Heart left ventricle (tissue), 16 donors: ENCODE results near the gene IL26. TPM values are rescaled to one million over a fixed set of nuclear protein-coding genes. Genes with fewer than 3 reads are reported as not detected.
A peak's percentile ranks its signal among the peaks of the same experiment; 100 is the strongest.

Experiments used
- ATAC-seq, 4 donors: fragments of 200-7000 bp; cut with Tn5 transposase; one replicate each; pipeline ENCODE4 v1.9.1; 2020 to 2022; ENCODE audit warnings: moderate library complexity in 4 of 4, mild to moderate bottlenecking in 3 of 4, moderate number of reproducible peaks in 1 of 4
- DNase-seq, 5 donors: peaks; one replicate each; pipeline ENCODE4 v3.0.0-alpha.2; 2020
- H3K27ac ChIP-seq, 12 donors: fragments of 200-600 bp; sonication (generic) in 4 of 12; one replicate each; pipeline versions ENCODE4 v1.5.0 to v1.8.0; 2016 to 2022; ENCODE audit warnings: mild to moderate bottlenecking in 2 of 12
- H3K27me3 ChIP-seq, 9 donors: fragments of 200-600 bp; sonication (generic) in 2 of 9; one replicate each; pipeline versions ENCODE4 v1.5.1 to v1.8.0; 2016 to 2022; ENCODE audit warnings: mild to moderate bottlenecking in 3 of 9
- H3K36me3 ChIP-seq, 9 donors: fragments of 200-600 bp; sonication (generic) in 2 of 9; one replicate each; pipeline versions ENCODE4 v1.5.0 to v1.8.0; 2018 to 2022; ENCODE audit warnings: mild to moderate bottlenecking in 2 of 9
- H3K4me1 ChIP-seq, 12 donors: fragments of 200-600 bp; sonication (generic) in 4 of 12; one replicate each; pipeline versions ENCODE4 v1.5.0 to v1.8.0; 2016 to 2022; ENCODE audit warnings: mild to moderate bottlenecking in 3 of 12
- H3K4me3 ChIP-seq, 12 donors: fragments of 200-600 bp; sonication (generic) in 4 of 12; one replicate each; pipeline versions ENCODE4 v1.5.0 to v1.8.0; 2017 to 2022; ENCODE audit warnings: mild to moderate bottlenecking in 9 of 12, moderate library complexity in 4 of 12
- H3K9me3 ChIP-seq, 12 donors: fragments of 200-600 bp; sonication (generic) in 4 of 12; one replicate each; pipeline versions ENCODE4 v1.5.0 to v1.8.0; 2016 to 2022; ENCODE audit warnings: mild to moderate bottlenecking in 1 of 12
- POLR2A ChIP-seq, 2 donors: fragments of 450-650 bp; IDR thresholded peaks; one replicate each; pipeline ENCODE4 v1.6.1; 2017; ENCODE audit warnings: antibody characterized with exemption in 2 of 2, mild to moderate bottlenecking in 2 of 2, moderate library complexity in 2 of 2
- WGBS, 4 donors: extraction: QIAGEN DNeasy Blood & Tissue Kit in 2 of 4; methylation state at CpG; one replicate each; pipeline versions ENCODE4 v1.1.5 to v1.1.7; 2013 to 2018; 5-methylcytosine and 5-hydroxymethylcytosine counted together
- intact Hi-C, 10 donors: fragments of 100-400 bp; cut with DNase I; formaldehyde crosslinking; loops; one replicate each; pipeline versions ENCODE4 v1.11.1 to v1.14.2; 2022
- long read RNA-seq, 3 donors: library from polyadenylated mRNA; unstranded; transcript quantifications; one replicate each; pipeline ENCODE4 v2.0.0, GENCODE V29; 2020 to 2021
- polyA plus RNA-seq, 2 donors: library from polyadenylated mRNA; stranded (reverse); fragments of 200-250 nt; gene quantifications; one replicate each; pipeline ENCODE4 v1.2.3, GENCODE V29; 2013
- total RNA-seq, 9 donors: library from RNA; depleted of rRNA in 2 of 9; stranded (reverse); fragments of >200 nt in 2 of 9; fragmentation: NEBNext Ultra II Directional in 3 of 9; extraction: Animal tissue kit (Norgen Biotek cat#: 25700) in 3 of 9; gene quantifications; one replicate each; pipeline versions ENCODE4 v1.1.0 to v1.2.4, GENCODE V29; 2016 to 2023
- TF ChIP-seq, protein P1 (sequence below), 12 donors: fragments of 200-600 bp; sonication (generic) in 4 of 12; IDR thresholded peaks; one replicate each; pipeline versions ENCODE4 v1.5.0 to v1.8.0; 2018 to 2022; ENCODE audit warnings: antibody characterized with exemption in 12 of 12, mild to moderate bottlenecking in 5 of 12
- donor health status: ischemic (EF 13 %, LVEDD 7.1; RV severe dilation, severe dysfunction).
- donor health status: healthy with polysubstance abuse.
- donor health status: DM: no; HTN: yes; CAD: no.
- donor health status: DM: no; HTN: no; CAD: no.
- donor health status: ischemic (EF 25% LVEDD 6.9; RV normal size, moderate dysfunction).
- donor health status: ischemic (EF 25% LVEDD 5.7; RV mildly dilated, moderate dysfunction).
- donor health status: healthy.
- donor health status: DM: yes; HTN: yes; CAD: no.
- donor health status: ischemic (EF 35%, LVEDD 5.7; RV mildly dilated, moderate dysfunction).
- donor health status: nonischemic (EF 11% LVEDD 7.7; RV severe dilation, severe dysfunction).
- donor health status: DM: yes; HTN: yes; CAD: no.
- donor health status: PGD.
- donor health status: ischemic (EF 29% LVEDD 5.4; RV normal size, mild dysfunction).
- donor health status: nonischemic (EF 23%, LVEDD 6.1; RV moderate dilation, normal function).

Gene IL26, protein sequence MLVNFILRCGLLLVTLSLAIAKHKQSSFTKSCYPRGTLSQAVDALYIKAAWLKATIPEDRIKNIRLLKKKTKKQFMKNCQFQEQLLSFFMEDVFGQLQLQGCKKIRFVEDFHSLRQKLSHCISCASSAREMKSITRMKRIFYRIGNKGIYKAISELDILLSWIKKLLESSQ
- total RNA-seq: not detected
- polyA plus RNA-seq: not detected
- long read RNA-seq, donor 1: 0 reads
- long read RNA-seq, donor 2: 0 reads
- long read RNA-seq, donor 3: 0 reads

- TF ChIP-seq, protein P1, sequence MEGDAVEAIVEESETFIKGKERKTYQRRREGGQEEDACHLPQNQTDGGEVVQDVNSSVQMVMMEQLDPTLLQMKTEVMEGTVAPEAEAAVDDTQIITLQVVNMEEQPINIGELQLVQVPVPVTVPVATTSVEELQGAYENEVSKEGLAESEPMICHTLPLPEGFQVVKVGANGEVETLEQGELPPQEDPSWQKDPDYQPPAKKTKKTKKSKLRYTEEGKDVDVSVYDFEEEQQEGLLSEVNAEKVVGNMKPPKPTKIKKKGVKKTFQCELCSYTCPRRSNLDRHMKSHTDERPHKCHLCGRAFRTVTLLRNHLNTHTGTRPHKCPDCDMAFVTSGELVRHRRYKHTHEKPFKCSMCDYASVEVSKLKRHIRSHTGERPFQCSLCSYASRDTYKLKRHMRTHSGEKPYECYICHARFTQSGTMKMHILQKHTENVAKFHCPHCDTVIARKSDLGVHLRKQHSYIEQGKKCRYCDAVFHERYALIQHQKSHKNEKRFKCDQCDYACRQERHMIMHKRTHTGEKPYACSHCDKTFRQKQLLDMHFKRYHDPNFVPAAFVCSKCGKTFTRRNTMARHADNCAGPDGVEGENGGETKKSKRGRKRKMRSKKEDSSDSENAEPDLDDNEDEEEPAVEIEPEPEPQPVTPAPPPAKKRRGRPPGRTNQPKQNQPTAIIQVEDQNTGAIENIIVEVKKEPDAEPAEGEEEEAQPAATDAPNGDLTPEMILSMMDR (IDR thresholded peaks at IDR 0.05): no peak
- TF ChIP-seq POLR2A (IDR thresholded peaks at IDR 0.05): no peak
- intact Hi-C loops: loop anchor here in 1 of 10 donors (10.0 kb wide), 1 partner anchor 459 kb away; the partner anchor contains the start of gene NUP107
- no peaks in the 10 kb centered on the region for H3K9me3 ChIP-seq
- H3K4me3 ChIP-seq: no peak within 1 kb of the TSS
- no peak for ATAC-seq
- no peaks in the 10 kb centered on the region for H3K36me3 ChIP-seq
- H3K4me1 ChIP-seq: peaks cover 0 to 9% (median 0%) of the 10 kb centered on the region in 12 donors
- no peak for DNase-seq
- no peaks in the 10 kb centered on the region for H3K27me3 ChIP-seq
- WGBS, 4 donors: 66 to 77% (median 72%) methylated on average over 8 of the region's 8 CpGs
- H3K27ac ChIP-seq: peak within 1 kb of the TSS in 1 of 12 donors; percentile 22
Measured at GRCh38 chr12:68225576-68226476, at the start of gene IL26. TSS of gene IL26 (minus strand) at chr12:68225810. CDS start at chr12:68225756, 54 bp downstream.

DNA sequence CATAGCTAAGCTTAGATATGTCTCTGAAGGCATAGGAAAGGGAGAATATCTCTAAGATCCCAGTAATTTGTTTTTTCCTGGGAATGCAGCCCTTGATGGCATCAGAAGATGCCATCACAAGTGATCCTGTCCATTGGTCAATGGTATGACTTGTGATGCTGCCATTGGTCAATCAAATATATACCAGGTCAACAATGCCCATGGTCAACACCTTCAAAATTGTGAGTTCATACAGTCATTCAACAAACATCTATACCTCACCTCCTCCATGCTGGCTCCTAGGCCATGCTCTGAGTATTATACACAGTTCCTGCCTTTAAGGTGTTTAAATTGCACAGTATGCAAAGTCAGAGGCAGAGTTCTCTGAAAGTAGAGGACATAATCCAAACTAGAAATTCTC lies 47.1 kb upstream of the IL26 start:
- no peaks in the 10 kb centered on the region for H3K4me1 ChIP-seq
- ATAC-seq: no peak
- intact Hi-C loops: no loop called here
- no peaks in the 10 kb centered on the region for H3K27me3 ChIP-seq
- TF ChIP-seq, protein P1 (IDR thresholded peaks at IDR 0.05): no peak
- no peak for TF ChIP-seq POLR2A (IDR thresholded peaks at IDR 0.05)
- no peak for DNase-seq
- no peaks in the 10 kb centered on the region for H3K36me3 ChIP-seq
- no peak overlapping the region for H3K4me3 ChIP-seq
- H3K27ac ChIP-seq: no peak overlapping the region
- H3K9me3 ChIP-seq: no peaks in the 10 kb centered on the region

GRCh38 chr12:68271346-68271745 lies 45.7 kb upstream of the IL26 start:
- Histone ChIP-seq H3K27ac (no peak overlapping the region), H3K4me3 (no peak overlapping the region), H3K27me3 (no peaks in the 10 kb centered on the region), H3K9me3 (no peaks in the 10 kb centered on the region), H3K4me1 (no peaks in the 10 kb centered on the region), H3K36me3 (no peaks in the 10 kb centered on the region)
- DNase-seq: no peak
- no peak for TF ChIP-seq POLR2A (IDR thresholded peaks at IDR 0.05)
- TF ChIP-seq, protein P1 (IDR thresholded peaks at IDR 0.05): no peak
- WGBS, 4 donors: 64 to 79% (median 72%) methylated on average over 8 of the region's 8 CpGs
- intact Hi-C loops: no loop called here
- ATAC-seq: no peak

- TF ChIP-seq, protein P1 (IDR thresholded peaks at IDR 0.05): no peak
- TF ChIP-seq POLR2A (IDR thresholded peaks at IDR 0.05): no peak
- H3K4me1 ChIP-seq: no peaks in the 10 kb centered on the region
- H3K36me3 ChIP-seq: no peaks in the 10 kb centered on the region
- no peak overlapping the region for H3K27ac ChIP-seq
- intact Hi-C loops: no loop called here
- no peaks in the 10 kb centered on the region for H3K9me3 ChIP-seq
- DNase-seq (no peak), ATAC-seq (no peak)
- whole genome bisulfite sequencing, 4 donors: 80 to 86% (median 84%) methylated on average over 3 of the region's 3 CpGs
- no peak overlapping the region for H3K4me3 ChIP-seq
- no peaks in the 10 kb centered on the region for H3K27me3 ChIP-seq
Measured at GRCh38 chr12:68270358-68270757, 44.7 kb upstream of the IL26 start.
